HG03103 (cell line): ENCODE measurements around the gene ZC2HC1B.
"Not testable (repeated sequence)": the region's sequence is repeated elsewhere in the genome, so short reads cannot be mapped to it uniquely, and the experiment has no call there.

Experiments used
- ATAC-seq: cut with Tn5 transposase; IDR thresholded peaks from one replicate; pipeline ENCODE4 v1.9.1; 2021; ENCODE audit warnings: low read depth; ENCODE audit not compliant: unreplicated experiment

ZC2HC1B gene

GRCh38 chr6:143867236-143867635, 3.0 kb downstream of the ZC2HC1B start:
- ATAC-seq, result no peak

- not testable (repeated sequence) for ATAC-seq
Measured at GRCh38 chr6:143868808-143869207, 4.5 kb downstream of the ZC2HC1B start.

GRCh38 chr6:143871202-143871730, 7.0 kb downstream of the ZC2HC1B start:
- not testable (repeated sequence) for ATAC-seq

- ATAC-seq, result peak; percentile 87
Measured at GRCh38 chr6:143872201-143872600, 7.9 kb downstream of the ZC2HC1B start.

- ATAC-seq, result not testable (repeated sequence)
Measured at GRCh38 chr6:143873600-143873999, 9.3 kb downstream of the ZC2HC1B start.

- ATAC-seq, result not testable (repeated sequence)
Measured at GRCh38 chr6:143874503-143874902, 10.2 kb downstream of the ZC2HC1B start.

- no peak for ATAC-seq
Measured at GRCh38 chr6:143877584-143878271, 13.5 kb downstream of the ZC2HC1B start.

- no peak for ATAC-seq
Measured at GRCh38 chr6:143878272-143878760, 14.0 kb downstream of the ZC2HC1B start.

- no peak for ATAC-seq
Measured at GRCh38 chr6:143880412-143880811, 16.1 kb downstream of the ZC2HC1B start.

GRCh38 chr6:143882401-143882930, 18.2 kb downstream of the ZC2HC1B start:
- ATAC-seq, result no peak

GRCh38 chr6:143884216-143884900, 20.1 kb downstream of the ZC2HC1B start:
- ATAC-seq, result no peak

- ATAC-seq, result no peak
Measured at GRCh38 chr6:143885116-143885515, 20.8 kb downstream of the ZC2HC1B start.

- no peak for ATAC-seq
Measured at GRCh38 chr6:143894655-143895054, 30.4 kb downstream of the ZC2HC1B start.

GRCh38 chr6:143896126-143896860, 32.0 kb downstream of the ZC2HC1B start:
- ATAC-seq, result no peak

- no peak for ATAC-seq
Measured at GRCh38 chr6:143900358-143900757, 36.1 kb downstream of the ZC2HC1B start.

GRCh38 chr6:143901885-143902750, 37.8 kb downstream of the ZC2HC1B start:
- peak; percentile 96 for ATAC-seq

GRCh38 chr6:143902827-143903226, 38.6 kb downstream of the ZC2HC1B start:
- ATAC-seq, result no peak

GRCh38 chr6:143911028-143911427, 46.8 kb downstream of the ZC2HC1B start:
- ATAC-seq, result no peak

- ATAC-seq, result no peak
Measured at GRCh38 chr6:143912671-143913070, 48.4 kb downstream of the ZC2HC1B start.

GRCh38 chr6:143917026-143917425, 52.8 kb downstream of the ZC2HC1B start:
- not testable (repeated sequence) for ATAC-seq
